ENCODE data around the gene PLA2G4B. TPM values are rescaled to one million over a fixed set of nuclear protein-coding genes. Genes with fewer than 3 reads are reported as not detected.

PLA2G4B gene
- polyA plus RNA-seq, 1 donor, result 16.4 TPM

DNA sequence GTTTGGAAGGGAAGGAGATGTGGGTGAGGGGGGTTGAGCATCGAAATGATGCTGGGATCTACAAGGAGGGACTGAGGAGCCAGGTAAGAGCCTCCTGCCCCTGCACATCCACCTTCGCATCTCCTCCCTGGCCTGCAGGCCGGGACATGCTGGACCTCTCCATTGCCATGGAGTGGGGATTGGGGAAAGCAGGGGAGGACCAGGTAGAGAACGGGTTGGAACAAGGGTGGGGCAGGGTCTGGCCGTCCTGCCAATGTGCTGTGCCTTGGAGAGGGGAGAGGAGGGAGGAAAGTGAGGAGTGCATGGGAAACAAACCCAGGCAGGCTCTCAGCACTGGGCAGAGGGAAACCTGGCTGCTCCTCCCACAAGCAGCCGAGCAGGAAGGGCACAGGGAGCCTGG, 10.6 kb downstream of the PLA2G4B start:
- no peak for DNase-seq

- DNase-seq, result no peak
Measured at GRCh38 chr15:41849861-41850260, 11.2 kb downstream of the PLA2G4B start.

GRCh38 chr15:41850482-41851166, 12.0 kb downstream of the PLA2G4B start:
- no peak for DNase-seq

DNA sequence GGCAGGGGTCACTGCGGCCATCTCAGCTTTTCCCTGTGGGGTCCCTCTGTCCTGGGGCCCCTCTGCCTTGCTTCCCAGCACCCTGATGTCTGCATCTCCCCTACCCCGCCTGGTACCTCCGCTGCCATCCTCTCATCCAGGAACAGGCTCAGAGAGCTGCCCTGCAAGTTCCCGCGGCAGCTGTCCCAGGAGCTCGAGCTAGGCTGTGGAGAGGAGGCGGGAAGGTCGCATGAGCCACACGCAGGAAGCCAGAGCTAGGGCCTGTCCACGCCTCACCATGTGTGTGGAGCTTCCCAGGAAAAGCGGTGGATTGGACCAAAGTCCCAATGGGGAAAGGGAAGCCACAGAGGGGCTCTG, 12.5 kb downstream of the PLA2G4B start:
- DNase-seq, result no peak

- DNase-seq, result no peak
Measured at GRCh38 chr15:41851755-41852370, 13.2 kb downstream of the PLA2G4B start.

- no peak for DNase-seq
Measured at GRCh38 chr15:41852736-41853590, 14.3 kb downstream of the PLA2G4B start.

DNA sequence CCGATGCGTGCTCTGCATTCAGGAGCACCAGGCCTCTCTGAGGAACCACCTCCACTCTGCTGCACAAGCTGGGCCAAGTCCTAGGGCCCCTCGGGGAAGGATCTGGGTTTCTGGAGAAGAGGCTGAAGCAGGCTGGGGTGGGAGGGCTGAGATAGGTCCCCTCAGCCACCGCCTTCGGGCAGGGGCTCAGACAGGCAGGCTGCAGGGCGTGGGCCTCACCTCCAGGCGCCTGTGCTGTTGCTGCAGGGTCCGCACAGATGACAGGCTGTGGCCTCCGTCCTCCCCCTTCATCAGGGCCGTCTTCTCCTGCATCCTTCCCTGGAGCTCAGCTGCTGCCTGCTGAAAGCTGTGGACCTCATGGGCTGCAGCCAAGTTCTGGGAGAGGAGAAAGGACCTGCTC, 15.2 kb downstream of the PLA2G4B start:
- DNase-seq, result no peak

DNA sequence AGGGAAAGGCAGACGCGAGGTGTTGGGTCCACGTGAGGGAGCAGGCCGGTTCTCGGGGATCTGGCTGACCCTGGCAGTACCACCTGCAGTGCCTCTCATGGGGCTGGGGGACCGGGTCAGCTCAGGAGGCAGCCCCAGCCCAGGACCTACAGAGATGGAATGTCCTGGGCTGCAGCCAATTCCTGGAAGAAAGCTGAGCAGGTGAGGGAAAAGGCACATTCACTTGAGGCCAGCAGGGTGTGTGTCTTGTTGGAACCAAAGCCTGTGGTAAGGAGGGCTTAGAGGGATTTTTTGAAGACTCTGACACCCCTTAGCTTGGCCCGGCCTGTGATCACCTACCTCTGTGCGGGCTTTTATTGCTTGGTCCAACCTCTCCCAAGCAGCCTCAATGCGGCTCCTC, 15.8 kb downstream of the PLA2G4B start:
- DNase-seq, result no peak

GRCh38 chr15:41855261-41855961, 16.8 kb downstream of the PLA2G4B start:
- DNase-seq, result peak; percentile 59

GRCh38 chr15:41856262-41856661, 17.6 kb downstream of the PLA2G4B start:
- DNase-seq, result no peak

GRCh38 chr15:41856716-41857115, 18.1 kb downstream of the PLA2G4B start:
- DNase-seq, result no peak

DNA sequence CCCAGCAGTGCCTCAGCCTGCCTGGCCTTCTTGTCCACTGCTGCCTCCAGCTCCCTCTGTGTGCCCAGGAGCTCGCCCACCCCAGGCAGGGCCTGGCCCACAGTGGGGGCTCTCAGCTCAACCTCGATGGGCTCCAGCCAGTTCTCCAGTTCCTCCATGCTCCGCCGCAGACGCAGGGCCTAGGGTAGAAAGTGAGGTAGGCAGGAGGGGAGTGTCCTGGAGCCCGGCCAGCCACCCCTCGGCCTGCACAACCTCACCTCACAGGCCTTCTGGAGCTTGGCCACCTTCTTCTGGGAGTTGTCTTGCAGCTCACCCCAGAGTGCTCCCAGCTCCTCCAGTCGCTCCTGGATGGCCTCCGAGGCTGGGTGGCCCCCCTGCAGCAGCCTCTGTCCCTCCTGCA, 18.7 kb downstream of the PLA2G4B start:
- no peak for DNase-seq

DNA sequence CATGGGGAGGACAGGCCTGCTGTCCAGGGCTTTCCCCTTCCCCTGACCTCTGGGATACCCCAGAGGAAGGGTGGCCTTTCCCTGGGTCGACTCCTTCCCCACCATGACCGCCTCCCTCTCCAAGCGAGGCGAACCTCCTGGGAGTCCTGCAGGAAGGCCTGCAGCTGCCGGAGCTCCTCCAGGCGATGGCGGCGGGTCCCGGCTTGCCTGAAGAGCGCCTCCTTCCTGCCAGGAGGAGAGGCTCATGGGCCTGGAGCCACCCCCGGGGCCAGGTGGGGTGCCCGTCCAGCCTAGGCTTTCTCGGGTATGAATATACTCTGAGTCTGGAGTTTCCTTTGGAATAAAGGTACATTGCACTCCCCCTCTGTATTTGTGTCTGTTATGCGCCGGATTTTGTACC, 20.1 kb downstream of the PLA2G4B start:
- no peak for DNase-seq

- no peak for DNase-seq
Measured at GRCh38 chr15:41860049-41860828, 21.6 kb downstream of the PLA2G4B start.

GRCh38 chr15:41861736-41862356, 23.2 kb downstream of the PLA2G4B start:
- no peak for DNase-seq

DNA sequence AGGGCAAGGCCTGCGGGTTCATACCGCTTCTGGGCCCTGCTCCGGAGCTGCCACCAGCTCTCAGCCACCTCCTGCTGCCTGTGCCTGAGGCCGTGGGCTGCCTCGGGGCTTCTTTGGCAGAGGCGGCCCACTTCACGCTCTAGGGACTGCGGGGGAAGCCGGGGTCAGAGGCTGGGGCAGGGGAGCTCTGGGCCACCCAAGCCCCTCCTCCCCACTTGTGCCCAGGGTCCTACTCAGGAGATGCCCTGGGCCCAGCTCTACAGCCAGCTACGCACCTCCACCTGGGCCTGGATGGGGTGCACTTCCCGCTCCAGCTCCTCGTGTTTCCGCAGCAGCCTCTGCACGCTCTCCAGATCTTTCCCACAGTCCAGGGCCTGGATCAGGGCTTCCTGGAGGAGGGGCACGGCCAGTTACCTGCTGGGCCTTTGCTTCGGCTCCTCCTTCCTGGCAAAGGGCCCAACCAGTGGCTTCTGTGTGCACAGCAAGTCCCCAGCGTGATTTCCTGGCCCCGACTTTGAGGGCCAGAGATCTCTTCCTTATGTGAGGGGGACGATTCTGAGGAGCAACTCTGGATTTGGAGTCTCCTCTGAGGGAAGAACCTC, 24.0 kb downstream of the PLA2G4B start:
- DNase-seq, result no peak

GRCh38 chr15:41865490-41866055, 26.9 kb downstream of the PLA2G4B start:
- DNase-seq, result no peak

DNA sequence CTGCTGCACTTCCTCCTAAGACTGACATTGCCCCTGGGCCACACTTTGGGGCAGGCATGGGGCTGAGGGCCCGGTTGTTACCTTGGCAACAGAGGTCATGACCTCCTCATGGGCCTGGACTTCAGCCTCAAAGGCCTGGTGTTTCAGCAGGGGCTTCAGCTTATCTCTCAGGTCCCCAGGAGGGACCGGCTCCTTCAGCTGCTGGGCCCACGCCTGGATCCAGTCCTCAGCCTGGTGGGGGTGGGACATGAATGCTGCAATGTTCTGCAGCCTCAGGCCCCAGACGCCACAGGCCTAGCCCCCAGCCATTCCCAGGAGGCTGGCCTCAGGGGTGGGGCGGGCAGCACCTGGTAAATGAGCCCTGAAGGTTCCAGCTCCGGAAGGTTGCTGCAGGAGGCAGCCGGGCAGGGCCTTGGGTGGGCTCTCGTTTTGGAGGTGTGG, 27.6 kb downstream of the PLA2G4B start:
- DNase-seq, result no peak

DNA sequence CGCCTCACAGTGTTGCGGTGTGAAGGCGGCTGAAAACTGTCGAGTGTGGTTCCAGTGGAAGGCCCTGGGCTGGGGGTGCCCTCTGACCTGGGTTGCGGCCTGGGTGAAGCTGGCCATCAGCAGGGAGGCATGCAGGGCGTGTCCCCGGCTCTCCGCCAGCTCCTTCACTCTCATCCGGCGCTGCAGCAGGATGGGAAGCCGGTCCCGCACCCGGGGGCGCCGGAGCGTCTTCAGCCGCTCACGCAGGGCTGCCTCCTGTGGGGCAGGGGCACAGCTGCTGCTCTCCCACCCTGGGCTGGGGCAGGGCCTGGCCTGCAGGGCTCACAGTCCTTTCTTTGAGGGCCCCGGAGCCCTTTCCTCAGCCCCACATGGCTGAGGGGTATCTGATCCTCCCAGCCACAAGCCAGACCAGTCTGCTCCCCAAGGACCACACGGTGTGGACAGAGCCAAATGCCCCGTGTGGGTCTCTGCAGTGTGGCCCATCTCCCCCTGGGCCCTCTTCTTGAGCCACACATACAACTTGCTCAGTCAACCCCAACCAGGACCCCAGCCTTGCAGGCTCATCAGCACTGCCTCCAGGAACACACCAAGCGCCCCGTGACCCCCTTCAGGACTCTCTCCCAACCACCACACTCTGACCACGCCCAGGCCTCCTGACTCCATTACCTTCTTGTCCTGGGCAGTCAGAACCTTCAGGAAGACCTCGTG, 28.4 kb downstream of the PLA2G4B start:
- DNase-seq, result no peak

- no peak for DNase-seq
Measured at GRCh38 chr15:41868321-41868720, 29.7 kb downstream of the PLA2G4B start.

Data from left kidney (tissue), 2 donors.